Activated CD4-positive, alpha-beta T cell treated with anti-CD3 and anti-CD28 coated beads for 48 hours (primary cell): Measurements from ENCODE around the gene AK3.

Experiments
- DNase-seq: peaks from one replicate; pipeline ENCODE4 v3.0.0-alpha.2; 2020

Gene AK3

GRCh38 chr9:4701526-4701925 is 39.5 kb downstream of the AK3 start:
- no peak for DNase-seq

DNA sequence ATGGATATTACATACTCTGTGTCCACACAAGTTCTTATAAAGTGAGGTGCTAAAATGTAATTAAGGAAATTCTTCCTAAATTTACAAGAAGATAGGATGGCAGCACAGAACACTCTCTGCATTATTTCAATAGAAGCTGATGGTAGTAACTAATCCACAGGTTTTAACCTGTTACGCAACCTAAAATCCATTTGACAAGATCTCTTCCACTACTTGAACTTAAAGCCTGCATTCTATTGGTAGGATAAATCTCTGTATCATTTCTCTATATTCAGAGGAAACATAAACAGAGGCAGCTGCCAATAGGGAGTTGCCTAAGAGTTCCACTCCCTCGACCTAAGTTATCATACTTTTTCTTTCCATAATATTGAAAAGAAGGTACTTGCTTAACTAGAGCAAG is 40.1 kb downstream of the AK3 start:
- no peak for DNase-seq

DNA sequence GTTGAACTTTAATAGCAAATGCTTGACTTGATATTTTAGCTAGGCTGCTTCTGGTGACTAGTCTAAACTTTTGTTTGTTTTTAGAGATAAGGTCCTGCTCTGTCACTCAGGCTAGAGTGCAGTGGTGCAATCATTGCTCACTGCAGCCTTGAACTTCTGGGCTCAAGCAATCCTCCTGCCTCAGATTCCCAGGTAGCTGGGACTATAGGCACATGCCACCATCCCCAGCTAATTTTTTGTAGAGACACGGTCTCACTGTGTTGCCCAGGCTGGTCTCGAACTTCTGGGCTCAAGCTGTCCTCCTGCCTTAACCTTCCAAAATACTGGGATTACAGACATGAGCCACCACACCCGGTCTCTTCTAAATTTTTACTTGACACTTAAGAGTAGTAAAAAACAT is 40.9 kb downstream of the AK3 start:
- DNase-seq = no peak

DNA sequence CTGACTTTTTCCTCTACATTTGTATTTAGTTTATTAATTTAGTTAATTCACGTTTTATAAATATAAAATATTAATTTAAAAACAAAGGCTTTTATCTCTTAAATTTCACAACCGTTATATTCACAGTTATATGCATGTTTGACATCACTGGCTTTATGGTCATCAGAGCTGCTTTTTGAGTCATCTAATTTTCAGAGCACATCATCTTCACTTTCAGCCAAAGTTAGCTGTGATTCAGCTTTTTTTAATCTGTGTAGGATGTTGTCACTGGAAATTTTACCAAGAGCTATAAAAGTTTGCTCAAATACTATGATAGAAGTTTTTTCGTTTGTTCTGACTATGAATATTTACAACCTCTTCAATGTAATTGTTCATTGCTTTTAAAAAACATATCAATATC is 49.2 kb downstream of the AK3 start:
- no peak for DNase-seq

- DNase-seq = no peak
Measured at GRCh38 chr9:4690144-4690543, 50.9 kb downstream of the AK3 start.

DNA sequence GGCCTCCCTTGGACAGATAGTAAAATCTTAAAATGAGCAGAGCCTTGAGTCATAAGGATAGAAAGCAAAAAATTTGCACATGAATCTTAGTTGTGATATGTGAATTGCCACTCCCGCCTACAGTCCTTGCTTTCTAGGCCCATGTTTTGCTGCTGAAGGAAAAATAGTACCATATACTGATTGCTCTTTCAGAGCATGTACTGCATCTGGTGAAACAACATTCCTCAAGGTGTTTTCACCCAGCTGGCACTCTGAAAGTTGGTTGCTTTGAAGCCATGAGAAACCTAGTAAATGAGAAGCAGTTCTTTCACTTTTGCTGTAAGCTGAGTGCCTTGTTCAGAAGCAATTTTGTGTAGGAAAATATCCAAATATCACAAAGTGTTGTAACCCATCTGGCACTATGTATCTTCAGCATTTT is 51.3 kb downstream of the AK3 start:
- DNase-seq = peak; percentile 39

GRCh38 chr9:4689021-4689420 is 52.0 kb downstream of the AK3 start:
- DNase-seq = no peak

DNA sequence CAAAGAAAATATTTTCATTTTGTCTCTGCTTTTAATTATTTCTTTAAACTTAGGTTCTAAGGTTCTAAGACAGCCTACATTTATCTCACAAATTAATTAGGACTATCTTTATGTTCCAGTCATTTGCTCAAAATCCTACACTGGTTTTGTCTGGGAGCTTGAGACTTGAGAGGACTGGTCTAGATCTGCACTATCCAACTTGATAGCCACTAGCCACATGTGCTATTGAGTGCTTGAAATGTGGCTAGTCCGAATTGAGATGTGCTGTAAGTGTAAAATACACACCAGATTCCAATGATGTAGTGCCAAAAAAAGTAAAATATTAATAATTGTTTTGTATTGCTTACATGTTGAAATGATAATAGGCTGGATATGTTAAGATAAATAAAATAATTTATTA is 54.4 kb downstream of the AK3 start:
- no peak for DNase-seq

- no peak for DNase-seq
Measured at GRCh38 chr9:4686112-4686511, 54.9 kb downstream of the AK3 start.

DNA sequence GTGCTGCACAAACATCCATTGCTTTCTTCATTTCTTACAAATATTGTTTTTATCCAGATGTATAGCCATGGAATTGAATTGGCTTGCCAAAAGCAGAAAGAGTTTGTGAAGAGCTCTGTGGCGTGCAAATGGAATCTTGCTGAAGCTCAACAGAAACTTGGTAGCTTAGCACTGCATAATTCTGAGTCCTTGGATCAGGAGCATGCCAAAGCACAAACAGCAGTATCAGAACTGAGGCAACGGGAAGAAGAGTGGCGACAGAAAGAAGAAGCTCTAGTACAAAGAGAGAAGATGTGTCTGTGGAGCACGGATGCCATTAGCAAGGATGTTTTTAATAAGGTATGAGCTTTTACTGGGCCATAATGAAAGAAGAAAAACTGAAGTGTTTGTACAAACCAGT is 56.2 kb downstream of the AK3 start:
- DNase-seq = no peak

GRCh38 chr9:4680750-4681149 is 60.3 kb downstream of the AK3 start:
- no peak for DNase-seq

DNA sequence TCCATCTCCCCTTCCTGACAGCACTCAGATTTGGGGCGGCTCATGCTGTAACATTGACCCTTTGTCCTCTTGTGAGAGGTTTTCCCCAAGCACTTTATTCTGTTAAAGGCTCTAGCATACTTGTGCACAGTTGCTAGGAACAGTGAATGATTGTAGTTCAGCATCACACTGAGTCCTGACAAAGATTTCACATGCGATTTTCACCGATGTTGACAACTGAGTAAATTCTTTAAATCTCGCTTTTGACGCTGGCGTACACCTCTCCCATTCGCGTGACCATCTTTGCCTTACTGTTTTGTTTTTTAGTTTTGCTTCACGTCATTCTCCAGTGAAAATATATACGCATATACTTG is 60.9 kb downstream of the AK3 start:
- no peak for DNase-seq

- DNase-seq = peak; percentile 99
Measured at GRCh38 chr9:4679268-4680172, 61.5 kb downstream of the AK3 start, which contains the start of gene CDC37L1. CDC37L1 (plus strand) TSS chr9:4679569; CDS start chr9:4679768, 199 bp downstream.

GRCh38 chr9:4678679-4679267 is 62.2 kb downstream of the AK3 start:
- peak; percentile 20 for DNase-seq

- DNase-seq = no peak
Measured at GRCh38 chr9:4677392-4677791, 63.6 kb downstream of the AK3 start.

GRCh38 chr9:4674783-4675182 is 66.2 kb downstream of the AK3 start:
- no peak for DNase-seq

GRCh38 chr9:4671737-4672136 is 69.3 kb downstream of the AK3 start:
- DNase-seq = no peak

GRCh38 chr9:4670591-4670990 is 70.4 kb downstream of the AK3 start:
- no peak for DNase-seq

GRCh38 chr9:4669890-4670289 is 71.1 kb downstream of the AK3 start:
- no peak for DNase-seq

GRCh38 chr9:4668604-4669003 is 72.4 kb downstream of the AK3 start:
- no peak for DNase-seq

GRCh38 chr9:4667681-4668080 is 73.3 kb downstream of the AK3 start:
- no peak for DNase-seq

GRCh38 chr9:4666042-4666699 is 74.8 kb downstream of the AK3 start, which contains the start of gene SPATA6L:
SPATA6L (minus strand) TSS chr9:4666480; CDS start chr9:4666250, 230 bp downstream.
- peak; percentile 54 for DNase-seq

- no peak for DNase-seq
Measured at GRCh38 chr9:4665357-4665756, 75.6 kb downstream of the AK3 start.

- DNase-seq = no peak
Measured at GRCh38 chr9:4663956-4664355, 77.0 kb downstream of the AK3 start.
